Measurements from ENCODE around the gene CELSR3. TPM values are rescaled to one million over a fixed set of nuclear protein-coding genes. Genes with fewer than 3 reads are reported as not detected.

CELSR3 gene
- total RNA-seq, 2 experiments from 2014 or later, result 4.9 to 5.0 TPM

GRCh38 chr3:48695393-48695753, 32.7 kb upstream of the CELSR3 start:
- Histone ChIP-seq H3K36me3 (ENCODE audit: insufficient read depth, low read length) (peaks cover 72% of the 10 kb centered on the region), H3K9me3 (ENCODE audit: control insufficient read depth in 1 of 2, insufficient read depth in 1 of 2, low read length in 2 of 2) (no peaks in the 10 kb centered on the region), H3K27ac (ENCODE audit: low read depth in 1 of 2, low read length in 2 of 2) (no peak overlapping the region), H3K27me3 (ENCODE audit: control insufficient read depth in 1 of 2, insufficient read depth in 2 of 2, low read length in 2 of 2) (no peaks in the 10 kb centered on the region), H3K4me3 (ENCODE audit: low read length) (no peak overlapping the region), H3K4me1 (ENCODE audit: insufficient read depth, low read length) (peaks cover 14% of the 10 kb centered on the region)
- no peak for TF ChIP-seq CTCF (IDR thresholded peaks at IDR 0.05)
- ChIA-PET POLR2A (interaction anchor here (0.6 kb wide), 2 partner anchors 44 to 1000 kb away, joined by 3 read pairs; no protein-coding TSS in a partner anchor), CTCF (no interaction called here)
- intact Hi-C loops (cut with DNase I, micrococcal nuclease), result no loop called here
- DNase-seq, result peak in 1 of 14 experiments; percentile 23
- Mint-ChIP-seq H3K4me1 (ENCODE audit: low read depth) (peaks cover 22% of the 10 kb centered on the region), H3K36me3 (ENCODE audit: low read depth) (peaks cover 76% of the 10 kb centered on the region), H3K27me3 (no peaks in the 10 kb centered on the region), H3K27ac (no peak overlapping the region), H3K4me3 (no peak overlapping the region), H3K9me3 (no peaks in the 10 kb centered on the region)
- ATAC-seq (ENCODE audit: poor library complexity), result no peak

GRCh38 chr3:48694610-48695392, 32.1 kb upstream of the CELSR3 start:
- Mint-ChIP-seq H3K36me3 (ENCODE audit: low read depth) (peaks cover 75% of the 10 kb centered on the region), H3K27ac (no peak overlapping the region), H3K27me3 (no peaks in the 10 kb centered on the region), H3K9me3 (no peaks in the 10 kb centered on the region), H3K4me1 (ENCODE audit: low read depth) (peaks cover 17% of the 10 kb centered on the region), H3K4me3 (no peak overlapping the region)
- Histone ChIP-seq H3K4me3 (ENCODE audit: low read length) (no peak overlapping the region), H3K27me3 (ENCODE audit: control insufficient read depth in 1 of 2, insufficient read depth in 2 of 2, low read length in 2 of 2) (no peaks in the 10 kb centered on the region), H3K9me3 (ENCODE audit: control insufficient read depth in 1 of 2, insufficient read depth in 1 of 2, low read length in 2 of 2) (no peaks in the 10 kb centered on the region), H3K27ac (ENCODE audit: low read depth in 1 of 2, low read length in 2 of 2) (no peak overlapping the region), H3K36me3 (ENCODE audit: insufficient read depth, low read length) (peaks cover 76% of the 10 kb centered on the region), H3K4me1 (ENCODE audit: insufficient read depth, low read length) (peaks cover 14% of the 10 kb centered on the region)
- POLR2A ChIA-PET, result interaction anchor here (0.6 kb wide), 1 partner anchor 44 kb away, joined by 3 read pairs; no protein-coding TSS in a partner anchor
- no peak for TF ChIP-seq CTCF (IDR thresholded peaks at IDR 0.05)
- no peak for DNase-seq
- CTCF ChIA-PET, result no interaction called here
- intact Hi-C loops (cut with DNase I, micrococcal nuclease), result no loop called here
- no peak for ATAC-seq (ENCODE audit: poor library complexity)

- peaks cover 79% of the 10 kb centered on the region for H3K36me3 ChIP-seq (ENCODE audit: insufficient read depth, low read length)
- peaks cover 14% of the 10 kb centered on the region for H3K4me1 ChIP-seq (ENCODE audit: insufficient read depth, low read length)
- no peaks in the 10 kb centered on the region for H3K9me3 ChIP-seq (ENCODE audit: control insufficient read depth in 1 of 2, insufficient read depth in 1 of 2, low read length in 2 of 2)
- no peak for DNase-seq
- Mint-ChIP-seq H3K27ac (no peak overlapping the region), H3K27me3 (no peaks in the 10 kb centered on the region), H3K36me3 (ENCODE audit: low read depth) (peaks cover 73% of the 10 kb centered on the region), H3K4me1 (ENCODE audit: low read depth) (peaks cover 11% of the 10 kb centered on the region), H3K9me3 (no peaks in the 10 kb centered on the region), H3K4me3 (no peak overlapping the region)
- no peak for TF ChIP-seq CTCF (IDR thresholded peaks at IDR 0.05)
- no peak overlapping the region for H3K4me3 ChIP-seq (ENCODE audit: low read length)
- no peak overlapping the region for H3K27ac ChIP-seq (ENCODE audit: low read depth in 1 of 2, low read length in 2 of 2)
- no peak for ATAC-seq (ENCODE audit: poor library complexity)
- CTCF ChIA-PET, result no interaction called here
- POLR2A ChIA-PET, result interaction anchor here (0.5 kb wide), 1 partner anchor 13 kb away, joined by 4 read pairs; no protein-coding TSS in a partner anchor
- H3K27me3 ChIP-seq (ENCODE audit: control insufficient read depth in 1 of 2, insufficient read depth in 2 of 2, low read length in 2 of 2), result no peaks in the 10 kb centered on the region
- intact Hi-C loops (cut with DNase I, micrococcal nuclease), result no loop called here
These were observed 31.1 kb upstream of the CELSR3 start for GRCh38 chr3:48693826-48694225.
